DOHH2 (cell line): ENCODE data around the gene MPHOSPH10.
"Not testable (repeated sequence)": the region's sequence is repeated elsewhere in the genome, so short reads cannot be mapped to it uniquely, and the experiment has no call there.

ENCODE experiments used
- H3F3A ChIP-seq: fragments of 200-600 bp; sonication (generic), shearing (Covaris generic); 2 replicates; pipeline ENCODE4 v1.6.0; 2016; ENCODE audit warnings: antibody characterized with exemption, mild to moderate bottlenecking; ENCODE audit not compliant: control insufficient read depth, insufficient read depth
- H3K27ac ChIP-seq: fragments of 200-600 bp; sonication (generic); 2 replicates; pipeline ENCODE4 v1.5.1; 2014; ENCODE audit warnings: low read depth, mild to moderate bottlenecking, low read length, moderate library complexity
- H3K27me3 ChIP-seq: fragments of 200-600 bp; sonication (generic); 2 replicates; pipeline ENCODE4 v1.6.1; 2014; ENCODE audit warnings: mild to moderate bottlenecking, low read length, mixed read lengths; ENCODE audit not compliant: control insufficient read depth
- H3K36me3 ChIP-seq: fragments of 200-600 bp; sonication (generic); 2 replicates; pipeline ENCODE4 v1.6.1; 2014; ENCODE audit warnings: mild to moderate bottlenecking, low read length, moderate library complexity, mixed read lengths; ENCODE audit not compliant: control insufficient read depth
- H3K4me1 ChIP-seq: fragments of 200-600 bp; sonication (generic); 2 replicates; pipeline ENCODE4 v1.6.1; 2014; ENCODE audit warnings: mild to moderate bottlenecking, low read length, mixed read lengths; ENCODE audit not compliant: control insufficient read depth
- H3K4me2 ChIP-seq: fragments of 200-600 bp; sonication (generic); 2 replicates; pipeline ENCODE4 v1.6.0; 2014; ENCODE audit warnings: mild to moderate bottlenecking, low read length, moderate library complexity
- H3K4me3 ChIP-seq: fragments of 200-600 bp; sonication (generic); 2 replicates; pipeline ENCODE4 v1.5.1; 2014; ENCODE audit warnings: mild to moderate bottlenecking, low read length, mixed read lengths
- H3K79me2 ChIP-seq: fragments of 200-600 bp; sonication (generic); 2 replicates; pipeline ENCODE4 v1.6.1; 2014; ENCODE audit warnings: mild to moderate bottlenecking, low read length, mixed read lengths; ENCODE audit not compliant: control insufficient read depth
- H3K9me2 ChIP-seq: fragments of 200-600 bp; sonication (generic); replicated peaks from 2 replicates; pipeline ENCODE4 v1.6.1; 2014; ENCODE audit warnings: mild to moderate bottlenecking, low read length, mixed read lengths; ENCODE audit not compliant: control insufficient read depth
- H3K9me3 ChIP-seq: fragments of 200-600 bp; sonication (generic); 2 replicates; pipeline ENCODE4 v1.6.1; 2014; ENCODE audit warnings: antibody characterized with exemption, low read length, mixed read lengths; ENCODE audit not compliant: control insufficient read depth, insufficient read depth
- H4K20me1 ChIP-seq: fragments of 200-600 bp; sonication (generic); 2 replicates; pipeline ENCODE4 v1.6.0; 2014; ENCODE audit warnings: low read depth, mild to moderate bottlenecking, antibody characterized with exemption, low read length, moderate library complexity; ENCODE audit not compliant: control insufficient read depth, insufficient read depth
- EZH2phosphoT487 ChIP-seq: fragments of 200-600 bp; sonication (generic); IDR thresholded peaks from 2 replicates; pipeline ENCODE4 v1.6.1; 2017; ENCODE audit warnings: borderline replicate concordance, mild to moderate bottlenecking, antibody characterized with exemption, low read length, moderate library complexity, mixed read lengths
- TF ChIP-seq, protein P1 (sequence below): fragments of 200-600 bp; sonication (generic); IDR thresholded peaks from one replicate; pipeline ENCODE4 v1.5.1; 2014; ENCODE audit warnings: antibody characterized with exemption, mild to moderate bottlenecking, low read depth, low read length; ENCODE audit not compliant: poor library complexity, severe bottlenecking

Gene MPHOSPH10

DNA sequence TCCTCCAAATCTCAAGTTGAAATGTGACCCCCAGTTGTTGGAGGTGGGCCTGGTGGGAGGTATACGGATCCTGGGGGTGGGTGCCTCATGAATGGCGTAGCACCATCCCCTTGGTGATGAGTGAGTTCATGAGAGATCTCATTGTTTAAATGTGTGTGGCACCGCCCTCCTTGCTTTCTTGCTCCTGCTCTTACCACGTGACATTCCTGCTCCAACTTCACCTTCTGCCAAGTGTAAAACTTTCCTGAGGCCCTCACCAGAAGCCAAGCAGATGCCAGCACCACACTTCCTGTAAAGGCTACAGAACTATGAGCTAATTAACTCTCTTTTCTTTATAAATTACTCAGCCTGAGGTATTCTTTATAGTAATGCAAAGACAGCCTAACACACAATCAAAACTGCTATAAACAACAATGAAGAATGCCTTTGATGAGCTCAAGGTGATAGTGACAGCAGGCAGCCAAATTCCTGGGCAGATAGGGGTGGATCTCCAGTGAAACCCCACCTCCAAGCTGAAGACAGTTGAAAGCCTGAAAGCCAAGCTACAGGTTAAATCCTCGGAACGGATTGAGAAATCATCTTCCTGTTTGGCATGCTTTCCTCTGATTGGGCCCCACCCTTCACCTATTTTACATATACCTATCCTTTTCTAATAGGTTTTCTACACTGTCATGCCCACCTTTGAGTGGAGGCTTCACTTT lies 27.3 kb upstream of the MPHOSPH10 start:
- no peaks in the 10 kb centered on the region for H3K9me2 ChIP-seq
- H3K79me2 ChIP-seq, result no peaks in the 10 kb centered on the region
- no peak for TF ChIP-seq EZH2phosphoT487
- TF ChIP-seq, protein P1, sequence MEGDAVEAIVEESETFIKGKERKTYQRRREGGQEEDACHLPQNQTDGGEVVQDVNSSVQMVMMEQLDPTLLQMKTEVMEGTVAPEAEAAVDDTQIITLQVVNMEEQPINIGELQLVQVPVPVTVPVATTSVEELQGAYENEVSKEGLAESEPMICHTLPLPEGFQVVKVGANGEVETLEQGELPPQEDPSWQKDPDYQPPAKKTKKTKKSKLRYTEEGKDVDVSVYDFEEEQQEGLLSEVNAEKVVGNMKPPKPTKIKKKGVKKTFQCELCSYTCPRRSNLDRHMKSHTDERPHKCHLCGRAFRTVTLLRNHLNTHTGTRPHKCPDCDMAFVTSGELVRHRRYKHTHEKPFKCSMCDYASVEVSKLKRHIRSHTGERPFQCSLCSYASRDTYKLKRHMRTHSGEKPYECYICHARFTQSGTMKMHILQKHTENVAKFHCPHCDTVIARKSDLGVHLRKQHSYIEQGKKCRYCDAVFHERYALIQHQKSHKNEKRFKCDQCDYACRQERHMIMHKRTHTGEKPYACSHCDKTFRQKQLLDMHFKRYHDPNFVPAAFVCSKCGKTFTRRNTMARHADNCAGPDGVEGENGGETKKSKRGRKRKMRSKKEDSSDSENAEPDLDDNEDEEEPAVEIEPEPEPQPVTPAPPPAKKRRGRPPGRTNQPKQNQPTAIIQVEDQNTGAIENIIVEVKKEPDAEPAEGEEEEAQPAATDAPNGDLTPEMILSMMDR, result no peak
- H3K27me3 ChIP-seq, result no peaks in the 10 kb centered on the region
- H3F3A ChIP-seq, result peaks cover 6% of the 10 kb centered on the region; the same call in 1 of the 2 replicates
- H3K36me3 ChIP-seq, result peaks cover under 1% of the 10 kb centered on the region; the same call in 1 of the 2 replicates
- H3K27ac ChIP-seq, result no peak overlapping the region
- 0 out of 2 replicates have a peak, but pooled peaks cover 5% of the 10 kb centered on the region for H3K4me1 ChIP-seq
- no peaks in the 10 kb centered on the region for H3K9me3 ChIP-seq
- no peaks in the 10 kb centered on the region for H4K20me1 ChIP-seq
- no peak overlapping the region for H3K4me2 ChIP-seq
- H3K4me3 ChIP-seq, result no peak overlapping the region

DNA sequence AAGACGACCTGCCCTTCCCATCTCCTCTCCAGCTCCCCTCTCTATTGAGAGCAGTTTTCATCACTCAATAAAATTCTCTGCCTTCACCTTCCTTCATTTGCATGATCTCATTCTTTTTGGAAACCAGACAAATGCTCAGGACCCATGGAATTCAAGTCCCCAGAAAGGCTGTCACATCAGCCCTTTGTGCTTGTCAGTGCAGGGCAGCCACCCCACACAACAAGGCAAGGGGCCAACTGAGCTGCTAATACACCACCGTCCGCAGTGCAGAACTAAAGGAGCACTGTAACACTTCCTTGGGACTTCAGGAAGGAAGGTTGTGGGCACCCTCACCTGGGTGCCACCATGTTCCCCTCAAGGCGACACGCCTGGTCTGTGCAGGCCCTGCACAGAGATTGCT lies 26.6 kb upstream of the MPHOSPH10 start:
- peaks cover 6% of the 10 kb centered on the region for H3K36me3 ChIP-seq
- H3K9me3 ChIP-seq, result no peaks in the 10 kb centered on the region
- H3K4me1 ChIP-seq, result 0 out of 2 replicates have a peak, but pooled peaks cover 5% of the 10 kb centered on the region
- H3K27ac ChIP-seq, result no peak overlapping the region
- peaks cover 10% of the 10 kb centered on the region; the same call in 1 of the 2 replicates for H3F3A ChIP-seq
- no peaks in the 10 kb centered on the region for H3K27me3 ChIP-seq
- TF ChIP-seq, protein P1, result no peak
- TF ChIP-seq EZH2phosphoT487, result no peak
- H4K20me1 ChIP-seq, result no peaks in the 10 kb centered on the region
- H3K9me2 ChIP-seq, result no peaks in the 10 kb centered on the region
- H3K4me3 ChIP-seq, result no peak overlapping the region
- H3K79me2 ChIP-seq, result no peaks in the 10 kb centered on the region
- no peak overlapping the region for H3K4me2 ChIP-seq

DNA sequence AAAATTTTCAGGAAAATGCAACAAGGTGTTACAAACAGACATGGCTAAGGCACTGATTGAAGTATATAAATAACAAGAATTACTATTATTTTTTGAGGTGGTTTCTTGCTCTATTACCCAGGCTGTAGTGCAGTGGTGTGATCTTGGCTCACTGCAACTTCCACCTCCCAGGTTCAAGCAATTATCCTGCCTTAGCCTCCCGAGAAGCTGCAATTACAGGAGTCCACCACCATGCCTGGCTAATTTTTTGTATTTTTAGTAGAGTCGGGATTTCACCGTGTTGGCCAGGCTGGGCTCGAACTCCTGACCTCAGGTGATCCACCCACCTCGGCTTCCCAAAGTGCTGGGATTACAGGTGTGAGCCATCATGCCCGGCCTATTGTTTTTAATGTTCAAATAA lies 24.0 kb upstream of the MPHOSPH10 start:
- not testable (repeated sequence) for H3K9me3 ChIP-seq, H3K4me1 ChIP-seq, H4K20me1 ChIP-seq, H3K27me3 ChIP-seq, H3K4me2 ChIP-seq, H3K27ac ChIP-seq, H3K9me2 ChIP-seq, H3K4me3 ChIP-seq, H3K79me2 ChIP-seq
- H3F3A ChIP-seq, result peaks cover 10% of the 10 kb centered on the region; the same call in 1 of the 2 replicates
- peaks cover 10% of the 10 kb centered on the region for H3K36me3 ChIP-seq

DNA sequence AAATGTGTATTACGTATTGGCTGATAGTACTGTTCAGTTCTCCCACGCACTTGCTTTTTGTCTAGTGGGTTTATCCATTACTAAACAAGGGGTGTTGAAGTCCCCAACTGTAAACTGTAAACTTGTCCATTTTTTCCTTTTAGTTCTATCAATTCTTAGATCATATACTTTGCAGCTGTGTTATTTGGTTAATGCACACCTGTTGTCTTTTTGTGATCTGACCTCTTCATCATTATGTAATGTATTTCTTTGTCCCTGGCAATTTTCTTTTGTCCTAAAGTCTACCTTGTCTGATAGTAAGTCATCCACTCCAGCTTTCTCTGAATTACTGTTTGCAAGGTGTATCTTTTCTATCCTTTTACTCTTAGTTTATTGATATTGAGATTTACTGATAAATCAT lies 22.3 kb upstream of the MPHOSPH10 start:
- Histone ChIP-seq H3K27me3 (no peaks in the 10 kb centered on the region), H3K4me1 (0 out of 2 replicates have a peak, but pooled peaks cover 5% of the 10 kb centered on the region), H3K9me2 (no peaks in the 10 kb centered on the region), H4K20me1 (no peaks in the 10 kb centered on the region), H3K79me2 (no peaks in the 10 kb centered on the region), H3K9me3 (no peaks in the 10 kb centered on the region), H3K4me2 (no peak overlapping the region), H3K27ac (no peak overlapping the region), H3K4me3 (no peak overlapping the region), H3K36me3 (peaks cover 10% of the 10 kb centered on the region), H3F3A (peaks cover 10% of the 10 kb centered on the region; the same call in 1 of the 2 replicates)
- TF ChIP-seq, protein P1, result no peak
- TF ChIP-seq EZH2phosphoT487, result no peak
